Spleen (tissue), 11 donors: Measurements from ENCODE around the gene WDFY2. TPM values are rescaled to one million over a fixed set of nuclear protein-coding genes. Genes with fewer than 3 reads are reported as not detected.
A peak's percentile ranks its signal among the peaks of the same experiment; 100 is the strongest.

Experiments
- DNase-seq: peaks from one replicate; pipeline ENCODE4 v3.0.0-alpha.2; 2020
- H3K27ac ChIP-seq, 8 donors: fragments of 200-600 bp; sonication (generic) in 7 of 8; 1 replicate in 4 of 8; 2 replicates in 4 of 8; pipeline versions ENCODE4 v1.5.0 to v1.8.0; 2016 to 2021; ENCODE audit warnings: inconsistent platforms in 4 of 8, mild to moderate bottlenecking in 4 of 8, moderate library complexity in 1 of 8
- H3K27me3 ChIP-seq, 7 donors: fragments of 200-600 bp; sonication (generic) in 6 of 7; replicated peaks in 1 of 7; 1 replicate in 4 of 7; 2 replicates in 3 of 7; pipeline versions ENCODE4 v1.5.0 to v1.8.0; 2016 to 2021; ENCODE audit warnings: inconsistent platforms in 3 of 7, mild to moderate bottlenecking in 1 of 7
- H3K36me3 ChIP-seq, 6 donors: fragments of 200-600 bp; sonication (generic) in 5 of 6; 1 replicate in 4 of 6; 2 replicates in 2 of 6; pipeline versions ENCODE4 v1.5.0 to v1.8.0; 2016 to 2021; ENCODE audit warnings: inconsistent platforms in 2 of 6
- H3K4me1 ChIP-seq, 6 donors: fragments of 200-600 bp; sonication (generic) in 5 of 6; 1 replicate in 3 of 6; 2 replicates in 3 of 6; pipeline versions ENCODE4 v1.5.0 to v1.8.0; 2016 to 2021; ENCODE audit warnings: inconsistent platforms in 3 of 6
- H3K4me3 ChIP-seq, 8 donors: fragments of 200-600 bp; sonication (generic) in 7 of 8; 1 replicate in 4 of 8; 2 replicates in 4 of 8; pipeline versions ENCODE4 v1.5.0 to v1.8.0; 2016 to 2021; ENCODE audit warnings: inconsistent platforms in 4 of 8, mild to moderate bottlenecking in 4 of 8, moderate library complexity in 2 of 8
- H3K9me3 ChIP-seq, 8 donors: fragments of 200-600 bp; sonication (generic) in 7 of 8; 1 replicate in 4 of 8; 2 replicates in 4 of 8; pipeline versions ENCODE4 v1.5.0 to v1.8.0; 2016 to 2021; ENCODE audit warnings: inconsistent platforms in 4 of 8
- CTCF ChIP-seq, 11 experiments: fragments of 200-600 bp in 7 of 11; fragments of 450-650 bp in 4 of 11; sonication (generic) in 4 of 11; IDR thresholded peaks in 8 of 11; conservative IDR thresholded peaks in 3 of 11; 1 replicate in 7 of 11; 2 replicates in 4 of 11; pipeline versions ENCODE4 v1.4.0 to v1.8.0; 2016 to 2021; ENCODE audit warnings: antibody characterized with exemption in 11 of 11, inconsistent platforms in 4 of 11, mild to moderate bottlenecking in 1 of 11
- POLR2A ChIP-seq, 3 donors: fragments of 450-650 bp; IDR thresholded peaks; one replicate each; pipeline ENCODE4 v1.5.1; 2017; ENCODE audit warnings: antibody characterized with exemption in 3 of 3, mild to moderate bottlenecking in 1 of 3
- POLR2AphosphoS5 ChIP-seq, 3 donors: sonication (generic); formaldehyde crosslinking; IDR thresholded peaks; one replicate each; pipeline ENCODE4 v1.5.1; 2017; ENCODE audit warnings: antibody characterized with exemption in 3 of 3
- WGBS, 5 donors: extraction: QIAGEN DNeasy Blood & Tissue Kit in 3 of 5; methylation state at CpG; one replicate each; pipeline versions ENCODE4 v1.1.5 to v1.1.7; 2013 to 2018; 5-methylcytosine and 5-hydroxymethylcytosine counted together
- intact Hi-C: fragments of 100-400 bp; cut with DNase I; formaldehyde crosslinking; loops from one replicate; pipeline ENCODE4 v1.15.0; 2023; ENCODE audit warnings: low total_unique reads
- polyA plus RNA-seq, 3 donors: library from polyadenylated mRNA; stranded (reverse); fragments of 200-250 nt; gene quantifications; one replicate each; pipeline ENCODE4 v1.2.1, GENCODE V29; 2013
- total RNA-seq, 7 donors: library from RNA; depleted of rRNA in 3 of 7; stranded (reverse); fragments of >200 nt in 3 of 7; fragmentation: NEBNext Ultra II Directional in 4 of 7; extraction: Animal tissue kit (Norgen Biotek cat#: 25700) in 4 of 7; gene quantifications; one replicate each; pipeline versions ENCODE4 v1.1.0 to v1.2.1, GENCODE V29; 2016 to 2021
- donor health status: healthy with polysubstance abuse.
- donor health status: DM: no; HTN: no; CAD: no; lungs with moderate emphysema.
- donor health status: DM: no; HTN: no; CAD: no.
- donor health status: Bipolar disorder and iron deficiency.
- donor health status: healthy.
- donor health status: DM: no; HTN: no; CAD: no.
- donor health status: DM: yes; HTN: yes; CAD: no.

Gene WDFY2
- total and polyA plus RNA-seq, 10 donors = 3.0 to 32.2 (median 24.9) TPM

DNA sequence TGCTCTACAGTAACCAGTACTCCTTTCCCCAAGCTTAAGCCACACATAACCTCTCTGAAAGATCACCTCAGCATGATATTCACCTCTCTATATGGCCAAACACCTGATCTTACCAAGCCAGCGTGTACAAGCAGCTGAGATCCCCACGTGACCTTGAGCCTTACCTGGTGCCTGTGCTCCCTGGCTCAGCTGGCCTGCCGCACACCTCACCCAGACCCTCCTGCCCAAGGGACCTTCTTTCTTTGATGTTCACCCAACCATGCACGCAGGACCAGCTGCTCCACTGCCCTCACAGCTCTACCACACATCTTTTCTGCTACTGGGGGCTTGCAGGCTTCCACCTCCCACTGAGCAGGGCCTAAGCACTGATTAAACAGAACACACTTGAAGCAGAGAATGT lies 210.7 kb downstream of the WDFY2 start:
- Histone ChIP-seq H3K4me3 (no peak overlapping the region), H3K36me3 (peaks cover 0 to 60% (median 4%) of the 10 kb centered on the region in 6 donors), H3K27ac (no peak overlapping the region), H3K4me1 (peaks cover 3 to 35% (median 17%) of the 10 kb centered on the region in 6 donors), H3K9me3 (no peaks in the 10 kb centered on the region), H3K27me3 (no peaks in the 10 kb centered on the region)
- TF ChIP-seq POLR2AphosphoS5 (IDR thresholded peaks at IDR 0.05) = peak in 1 of 3 donors; percentile 50
- no peak for TF ChIP-seq CTCF (IDR thresholded peaks at IDR 0.05 in 8 of 11, conservative IDR thresholded peaks at IDR 0.05 in 3 of 11)
- no peak for TF ChIP-seq POLR2A (IDR thresholded peaks at IDR 0.05)
- WGBS, 5 donors = 52 to 80% (median 79%) methylated on average over 4 of the region's 4 CpGs
- no peak for DNase-seq
- intact Hi-C loops = loop anchor here (10.0 kb wide), 1 partner anchor 360 kb away; no protein-coding TSS in a partner anchor

DNA sequence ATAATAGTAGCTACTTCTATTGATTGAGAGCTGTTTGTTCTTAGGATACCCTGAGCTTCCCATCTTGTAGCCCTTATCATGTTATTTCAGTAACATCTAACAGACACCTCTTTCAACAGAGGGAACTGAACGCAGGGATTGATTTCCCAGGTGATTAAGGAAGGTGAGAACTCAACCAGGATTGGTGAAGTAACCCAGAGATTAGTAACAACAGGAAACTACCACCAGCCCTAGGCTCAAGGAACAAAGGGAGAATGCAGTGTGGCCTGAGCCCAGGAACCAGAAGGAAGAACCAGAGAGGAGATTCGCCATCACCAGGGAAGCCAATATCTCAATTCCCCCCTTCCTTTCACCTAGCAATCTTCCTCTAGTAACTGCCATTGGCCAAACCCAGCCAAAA lies 211.2 kb downstream of the WDFY2 start:
- 81 to 95% (median 89%) methylated on average over 2 of the region's 2 CpGs for WGBS, 5 donors

DNA sequence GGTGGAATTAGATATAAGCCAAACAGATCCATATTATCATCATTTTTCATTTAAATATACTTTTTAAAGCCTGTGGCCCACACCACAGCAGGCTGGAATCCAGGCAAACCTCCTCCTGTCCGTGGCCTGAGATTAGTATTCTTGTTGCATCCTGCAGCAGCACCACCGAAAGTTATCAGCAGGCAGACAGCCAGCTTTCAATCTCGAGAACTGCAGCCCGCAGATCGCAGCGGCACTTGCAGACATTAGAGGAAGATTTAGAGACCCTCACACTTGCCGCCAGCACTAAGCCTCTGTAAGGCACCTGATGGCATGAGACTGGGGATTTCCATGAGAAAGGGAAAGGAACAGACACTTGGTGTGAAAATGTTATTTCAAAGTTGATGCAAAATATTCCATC lies 212.3 kb downstream of the WDFY2 start:
- Histone ChIP-seq H3K9me3 (no peaks in the 10 kb centered on the region), H3K4me1 (peaks cover 6 to 42% (median 20%) of the 10 kb centered on the region in 6 donors), H3K36me3 (peaks cover 0 to 48% (median 4%) of the 10 kb centered on the region in 6 donors), H3K27me3 (no peaks in the 10 kb centered on the region), H3K27ac (no peak overlapping the region), H3K4me3 (no peak overlapping the region)
- intact Hi-C loops = loop anchor here (10.0 kb wide), 1 partner anchor 362 kb away; no protein-coding TSS in a partner anchor
- TF ChIP-seq POLR2A (IDR thresholded peaks at IDR 0.05) (no peak), POLR2AphosphoS5 (IDR thresholded peaks at IDR 0.05) (no peak), CTCF (IDR thresholded peaks at IDR 0.05 in 8 of 11, conservative IDR thresholded peaks at IDR 0.05 in 3 of 11) (no peak)
- 84 to 91% (median 88%) methylated on average over 7 of the region's 7 CpGs for WGBS, 5 donors
- DNase-seq = no peak

More for the DNA sequence above, 211.2 kb downstream of the WDFY2 start:
- H3K9me3 ChIP-seq = no peaks in the 10 kb centered on the region
- DNase-seq = no peak
- H3K4me3 ChIP-seq = no peak overlapping the region
- TF ChIP-seq POLR2A (IDR thresholded peaks at IDR 0.05) (no peak), CTCF (IDR thresholded peaks at IDR 0.05 in 8 of 11, conservative IDR thresholded peaks at IDR 0.05 in 3 of 11) (no peak)
- intact Hi-C loops = loop anchor here (10.0 kb wide), 1 partner anchor 361 kb away; no protein-coding TSS in a partner anchor
- peaks cover 0 to 55% (median 4%) of the 10 kb centered on the region in 6 donors for H3K36me3 ChIP-seq
- H3K27ac ChIP-seq = no peak overlapping the region
- H3K27me3 ChIP-seq = no peaks in the 10 kb centered on the region
- peaks cover 3 to 35% (median 17%) of the 10 kb centered on the region in 6 donors for H3K4me1 ChIP-seq

DNA sequence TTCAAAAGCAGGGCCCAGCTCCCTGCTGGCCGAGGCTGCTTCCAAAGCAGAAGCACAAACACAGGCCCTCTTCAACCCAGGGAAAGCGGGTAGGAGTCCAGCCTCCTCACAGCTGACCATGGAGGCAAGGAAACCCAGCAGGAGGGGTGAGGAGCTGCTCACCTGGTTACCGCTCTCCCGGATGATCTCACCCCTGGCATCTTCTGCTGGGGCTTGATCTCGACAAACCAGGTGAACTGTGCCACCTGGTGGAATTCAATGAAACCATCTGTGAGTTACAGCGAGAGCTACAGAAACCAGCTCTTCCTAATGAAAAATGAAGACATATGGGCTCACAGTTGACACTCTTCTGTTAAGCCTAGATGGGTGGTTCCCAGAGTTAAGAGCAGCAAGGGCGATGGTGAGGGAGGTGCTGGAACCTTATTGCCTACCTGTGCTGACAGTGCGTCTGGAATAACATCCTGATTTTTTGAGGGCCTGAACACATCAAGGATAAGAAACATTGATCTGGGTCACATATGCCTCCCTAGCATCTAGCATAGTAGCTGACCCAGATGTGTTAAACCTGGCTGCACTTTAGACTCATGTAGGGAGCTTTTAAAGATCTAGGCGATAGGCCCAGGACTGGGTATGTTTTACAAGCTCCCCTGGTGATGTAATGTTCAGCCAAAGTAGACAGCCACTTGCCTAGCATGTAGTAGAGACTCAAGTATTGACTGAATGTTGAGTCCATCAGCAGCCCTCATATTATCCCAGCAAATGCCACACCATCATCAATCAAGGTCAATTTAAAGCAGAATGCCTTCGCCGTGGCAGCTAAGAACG lies 213.6 kb downstream of the WDFY2 start:
- Histone ChIP-seq H3K27ac (no peak overlapping the region), H3K4me3 (no peak overlapping the region), H3K4me1 (peaks cover 12 to 55% (median 31%) of the 10 kb centered on the region in 6 donors), H3K36me3 (peaks cover 0 to 37% (median 4%) of the 10 kb centered on the region in 6 donors), H3K9me3 (no peaks in the 10 kb centered on the region), H3K27me3 (no peaks in the 10 kb centered on the region)
- WGBS, 5 donors = 77 to 84% (median 80%) methylated on average over 11 to 12 of the region's 12 CpGs
- no peak for DNase-seq
- intact Hi-C loops = loop anchor here (10.0 kb wide), 1 partner anchor 363 kb away; no protein-coding TSS in a partner anchor
- TF ChIP-seq CTCF (IDR thresholded peaks at IDR 0.05 in 8 of 11, conservative IDR thresholded peaks at IDR 0.05 in 3 of 11) = peak in 10 of 11 experiments; percentile 27 to 62 (median 46)
- TF ChIP-seq POLR2AphosphoS5 (IDR thresholded peaks at IDR 0.05) = no peak
- TF ChIP-seq POLR2A (IDR thresholded peaks at IDR 0.05) = no peak
